Right lobe of liver (tissue), 4 donors: ENCODE results near the gene TBXAS1.

Experiments used
- POLR2A ChIP-seq: fragments of 450-650 bp; IDR thresholded peaks from one replicate; pipeline ENCODE4 v1.6.1; 2017; ENCODE audit warnings: antibody characterized with exemption, mild to moderate bottlenecking
- TF ChIP-seq, protein P1 (sequence below), 4 donors: fragments of 200-600 bp in 3 of 4; fragments of 450-650 bp in 1 of 4; IDR thresholded peaks; one replicate each; pipeline versions ENCODE4 v1.5.1 to v1.8.0; 2016 to 2022; ENCODE audit warnings: antibody characterized with exemption in 4 of 4, mild to moderate bottlenecking in 2 of 4
- donor health status: DM: no; HTN: no; CAD: no.
- donor health status: DM: no; HTN: no; CAD: no.
- donor health status: DM: no; HTN: yes; CAD: no.

DNA sequence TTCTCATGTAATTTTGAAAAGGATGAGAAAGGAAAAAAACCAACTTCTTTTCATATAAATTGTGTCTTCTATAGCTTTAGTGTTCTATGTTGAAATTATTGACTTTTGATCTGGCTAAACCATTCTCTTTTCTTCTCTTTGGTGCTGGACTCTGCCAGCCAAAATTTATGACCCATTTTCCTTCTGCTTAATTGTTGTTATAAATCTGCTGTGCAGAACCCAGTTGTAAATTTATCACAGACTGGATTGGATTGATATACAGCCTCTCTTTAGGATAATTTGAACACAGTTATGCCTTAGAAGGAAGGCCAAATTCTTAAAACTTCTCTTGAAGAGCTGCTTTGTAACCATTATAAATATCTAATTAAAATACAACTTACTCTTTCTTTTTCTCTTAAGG, 139.9 kb downstream of the TBXAS1 start:
- TF ChIP-seq, protein P1, sequence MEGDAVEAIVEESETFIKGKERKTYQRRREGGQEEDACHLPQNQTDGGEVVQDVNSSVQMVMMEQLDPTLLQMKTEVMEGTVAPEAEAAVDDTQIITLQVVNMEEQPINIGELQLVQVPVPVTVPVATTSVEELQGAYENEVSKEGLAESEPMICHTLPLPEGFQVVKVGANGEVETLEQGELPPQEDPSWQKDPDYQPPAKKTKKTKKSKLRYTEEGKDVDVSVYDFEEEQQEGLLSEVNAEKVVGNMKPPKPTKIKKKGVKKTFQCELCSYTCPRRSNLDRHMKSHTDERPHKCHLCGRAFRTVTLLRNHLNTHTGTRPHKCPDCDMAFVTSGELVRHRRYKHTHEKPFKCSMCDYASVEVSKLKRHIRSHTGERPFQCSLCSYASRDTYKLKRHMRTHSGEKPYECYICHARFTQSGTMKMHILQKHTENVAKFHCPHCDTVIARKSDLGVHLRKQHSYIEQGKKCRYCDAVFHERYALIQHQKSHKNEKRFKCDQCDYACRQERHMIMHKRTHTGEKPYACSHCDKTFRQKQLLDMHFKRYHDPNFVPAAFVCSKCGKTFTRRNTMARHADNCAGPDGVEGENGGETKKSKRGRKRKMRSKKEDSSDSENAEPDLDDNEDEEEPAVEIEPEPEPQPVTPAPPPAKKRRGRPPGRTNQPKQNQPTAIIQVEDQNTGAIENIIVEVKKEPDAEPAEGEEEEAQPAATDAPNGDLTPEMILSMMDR (IDR thresholded peaks at IDR 0.05): no peak
- no peak for TF ChIP-seq POLR2A
